Measurements from ENCODE around the gene PPT2.

DNA sequence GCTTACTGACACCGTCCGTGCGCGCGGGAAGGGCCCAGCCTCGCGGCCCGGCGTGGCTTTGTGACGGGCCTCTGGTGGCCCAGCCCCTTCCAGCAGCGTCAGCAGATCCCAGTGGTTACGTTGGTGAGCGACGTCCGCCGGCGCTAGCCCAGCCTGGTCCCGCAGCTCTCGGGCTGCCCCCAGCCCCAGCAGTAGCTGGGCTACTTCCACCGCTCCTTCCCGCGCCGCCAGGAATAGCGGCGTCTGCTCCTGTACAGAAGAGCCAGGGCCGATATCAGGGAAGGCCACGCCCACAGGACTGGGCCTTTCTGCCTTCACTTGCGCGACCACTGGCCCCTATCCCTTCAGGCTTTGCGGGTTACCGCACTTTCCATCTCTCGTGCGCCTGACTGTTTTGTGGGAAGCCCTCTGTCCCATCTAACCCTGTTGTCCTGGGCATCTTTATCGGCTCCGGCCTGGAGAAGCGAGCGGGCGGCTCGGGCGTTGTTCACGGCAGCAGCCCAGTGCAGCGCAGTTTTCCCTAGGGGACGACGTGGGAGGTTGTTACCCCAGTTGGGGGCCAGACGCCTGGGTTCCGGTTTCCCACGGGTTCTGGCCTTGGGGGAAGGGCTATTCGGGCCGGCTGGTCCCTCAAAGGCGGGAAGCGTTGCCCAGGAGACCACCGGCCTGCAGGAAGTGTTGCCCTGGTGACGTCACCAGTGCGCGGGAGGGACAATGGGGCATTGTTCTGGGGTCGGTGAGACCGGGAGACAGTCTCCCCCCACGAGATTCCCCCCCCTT is 42.2 kb downstream of the PPT2 start:
- TF ChIP-seq, protein P1, sequence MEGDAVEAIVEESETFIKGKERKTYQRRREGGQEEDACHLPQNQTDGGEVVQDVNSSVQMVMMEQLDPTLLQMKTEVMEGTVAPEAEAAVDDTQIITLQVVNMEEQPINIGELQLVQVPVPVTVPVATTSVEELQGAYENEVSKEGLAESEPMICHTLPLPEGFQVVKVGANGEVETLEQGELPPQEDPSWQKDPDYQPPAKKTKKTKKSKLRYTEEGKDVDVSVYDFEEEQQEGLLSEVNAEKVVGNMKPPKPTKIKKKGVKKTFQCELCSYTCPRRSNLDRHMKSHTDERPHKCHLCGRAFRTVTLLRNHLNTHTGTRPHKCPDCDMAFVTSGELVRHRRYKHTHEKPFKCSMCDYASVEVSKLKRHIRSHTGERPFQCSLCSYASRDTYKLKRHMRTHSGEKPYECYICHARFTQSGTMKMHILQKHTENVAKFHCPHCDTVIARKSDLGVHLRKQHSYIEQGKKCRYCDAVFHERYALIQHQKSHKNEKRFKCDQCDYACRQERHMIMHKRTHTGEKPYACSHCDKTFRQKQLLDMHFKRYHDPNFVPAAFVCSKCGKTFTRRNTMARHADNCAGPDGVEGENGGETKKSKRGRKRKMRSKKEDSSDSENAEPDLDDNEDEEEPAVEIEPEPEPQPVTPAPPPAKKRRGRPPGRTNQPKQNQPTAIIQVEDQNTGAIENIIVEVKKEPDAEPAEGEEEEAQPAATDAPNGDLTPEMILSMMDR (IDR thresholded peaks at IDR 0.05), result no peak
- TF ChIP-seq POLR2A (IDR thresholded peaks at IDR 0.05; ENCODE audit: low read depth) (peak; percentile 98), EP300 (IDR thresholded peaks at IDR 0.05) (peak; percentile 77), POLR2AphosphoS5 (IDR thresholded peaks at IDR 0.05) (peak; percentile 94 to 100)
